Activated T-cell treated with anti-CD3 and anti-CD28 coated beads, Interleukin-2, amount 50 U/mL, for 72 hours (primary cell): ENCODE results near the gene BHMT2. TPM values are rescaled to one million over a fixed set of nuclear protein-coding genes. Genes with fewer than 3 reads are reported as not detected.

Experiments
- ATAC-seq, 2 donors: fragments of 150-1000 bp; cut with Tn5 transposase; replicated peaks in 1 of 2; 2 replicates each; pipeline ENCODE4 v1.10.0; 2021; ENCODE audit warnings: moderate library complexity in 2 of 2, mild to moderate bottlenecking in 1 of 2
- DNase-seq, 2 donors: peaks; one replicate each; pipeline ENCODE4 v3.0.0; 2021 to 2022; ENCODE audit warnings: mixed read lengths in 1 of 2
- H3K27ac Mint-ChIP-seq: one replicate; pipeline ENCODE4 v1.8.0; 2022; ENCODE audit warnings: mild to moderate bottlenecking, moderate library complexity, mixed read lengths
- H3K27me3 Mint-ChIP-seq: one replicate; pipeline ENCODE4 v1.8.0; 2022; ENCODE audit warnings: low read depth, mixed read lengths
- H3K36me3 Mint-ChIP-seq, 2 donors: one replicate each; pipeline ENCODE4 v1.8.0; 2022; ENCODE audit warnings: mixed read lengths in 2 of 2, mild to moderate bottlenecking in 1 of 2; ENCODE audit not compliant: insufficient read depth in 2 of 2
- H3K4me1 Mint-ChIP-seq: one replicate; pipeline ENCODE4 v1.8.0; 2022; ENCODE audit warnings: low read depth, mixed read lengths
- H3K4me3 Mint-ChIP-seq, 2 donors: one replicate each; pipeline ENCODE4 v1.8.0; 2022; ENCODE audit warnings: mild to moderate bottlenecking in 2 of 2, mixed read lengths in 2 of 2, moderate library complexity in 2 of 2
- H3K9me3 Mint-ChIP-seq, 2 donors: one replicate each; pipeline ENCODE4 v1.8.0; 2022; ENCODE audit warnings: mixed read lengths in 2 of 2
- total RNA-seq, 2 donors: library from RNA; stranded (reverse); gene quantifications; one replicate each; pipeline ENCODE4 v1.2.3, GENCODE V29; 2022

BHMT2 gene, protein sequence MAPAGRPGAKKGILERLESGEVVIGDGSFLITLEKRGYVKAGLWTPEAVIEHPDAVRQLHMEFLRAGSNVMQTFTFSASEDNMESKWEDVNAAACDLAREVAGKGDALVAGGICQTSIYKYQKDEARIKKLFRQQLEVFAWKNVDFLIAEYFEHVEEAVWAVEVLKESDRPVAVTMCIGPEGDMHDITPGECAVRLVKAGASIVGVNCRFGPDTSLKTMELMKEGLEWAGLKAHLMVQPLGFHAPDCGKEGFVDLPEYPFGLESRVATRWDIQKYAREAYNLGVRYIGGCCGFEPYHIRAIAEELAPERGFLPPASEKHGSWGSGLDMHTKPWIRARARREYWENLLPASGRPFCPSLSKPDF
- not detected for total RNA-seq

DNA sequence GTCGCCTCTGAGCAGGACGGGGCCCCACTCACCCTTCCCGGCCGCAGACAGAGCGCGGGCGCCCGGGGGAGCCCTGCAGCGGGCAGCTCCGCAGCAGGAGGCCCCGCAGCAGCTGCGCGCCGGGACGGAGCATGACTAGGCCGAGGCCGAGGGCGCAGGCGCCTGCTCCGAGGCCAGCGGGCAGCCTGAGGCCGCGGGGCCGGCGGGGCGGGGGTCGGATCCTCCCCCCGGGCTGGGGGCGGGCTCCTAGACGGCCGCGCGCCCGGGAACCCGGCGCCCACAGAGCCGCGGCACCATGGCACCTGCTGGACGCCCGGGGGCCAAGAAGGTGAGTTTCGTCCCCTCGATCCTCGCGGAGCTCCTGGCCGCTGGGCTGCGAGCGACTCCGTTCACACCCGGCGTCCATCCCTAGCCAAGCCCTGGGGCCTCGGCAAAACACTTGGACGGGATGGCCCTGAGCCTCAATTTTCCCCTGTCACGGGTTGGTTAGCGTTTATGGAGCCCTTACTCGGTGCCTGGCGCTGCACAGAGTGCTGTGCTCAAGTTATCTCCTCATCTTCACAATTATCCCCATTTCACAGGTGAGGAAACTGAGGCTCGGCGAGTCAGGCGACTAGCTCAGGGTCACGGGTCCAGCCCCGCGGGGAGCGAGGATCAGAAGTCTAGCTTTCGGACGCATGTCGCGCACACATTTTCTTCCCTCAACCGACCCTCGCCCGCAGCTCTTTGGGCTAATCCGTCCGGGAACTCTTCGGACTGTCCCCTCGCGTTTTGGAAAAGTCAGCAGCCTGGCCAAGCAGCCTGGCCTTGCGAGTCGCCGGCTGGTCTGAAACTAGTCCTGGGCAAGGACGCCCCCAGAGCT, at the start of gene BHMT2, which contains the start of gene DMGDH:
TSS of gene BHMT2 (plus strand) at position 280 of the 862 bp plus-strand sequence. CDS start at position 296, 16 bp downstream.
TSS of gene DMGDH (minus strand) at position 187 of the 862 bp plus-strand sequence. CDS start at position 133, 54 bp downstream.
- peaks cover 0 to 2% of the 10 kb centered on the region in 2 donors for H3K36me3 Mint-ChIP-seq
- DNase-seq (peak in 1 of 2 donors; percentile 10), ATAC-seq (peak in 1 of 2 donors; percentile 47)
- peak within 1 kb of the TSS in 1 of 2 donors; percentile 49 for H3K4me3 Mint-ChIP-seq
- no peak within 1 kb of the TSS for H3K27ac Mint-ChIP-seq
- peaks cover 2% of the 10 kb centered on the region for H3K4me1 Mint-ChIP-seq
- H3K9me3 Mint-ChIP-seq, result peaks cover 0 to 3% of the 10 kb centered on the region in 2 donors
- peaks cover 50% of the 10 kb centered on the region for H3K27me3 Mint-ChIP-seq

DNA sequence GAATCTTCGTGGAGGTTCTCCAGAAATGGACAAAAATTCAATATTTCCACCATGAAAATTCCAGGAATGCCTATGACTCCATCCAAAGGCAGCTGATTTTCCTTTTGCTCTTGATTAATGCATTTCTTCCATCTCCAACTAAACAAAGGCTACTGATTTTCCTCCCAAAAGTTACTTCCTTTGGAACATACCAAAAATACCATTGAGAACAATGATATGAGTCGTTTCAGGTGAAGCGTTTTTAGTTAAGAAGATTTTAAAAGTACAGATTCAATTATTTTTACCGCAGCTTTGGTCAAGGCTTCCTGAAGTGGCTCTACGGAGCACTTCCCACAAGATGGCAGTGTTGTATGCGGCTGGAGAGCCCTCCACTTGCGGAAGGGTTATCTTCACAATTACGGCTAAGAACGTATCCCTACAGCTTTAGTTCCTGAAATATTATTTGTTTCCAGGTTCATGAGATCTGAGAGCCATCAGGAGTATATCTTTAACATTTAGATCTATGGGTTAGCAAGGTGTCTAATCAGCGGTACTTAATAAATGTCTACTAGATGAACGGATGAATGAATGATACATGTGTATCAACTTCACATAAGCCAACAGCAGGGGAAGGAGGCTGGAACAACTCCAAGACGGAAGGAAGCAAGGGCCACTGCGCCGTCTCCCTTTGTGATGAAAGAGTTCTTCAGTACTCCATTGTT, 48.6 kb upstream of the BHMT2 start:
- Mint-ChIP-seq H3K4me1 (peaks cover 14% of the 10 kb centered on the region), H3K9me3 (no peaks in the 10 kb centered on the region), H3K27me3 (peaks cover 69% of the 10 kb centered on the region), H3K27ac (no peak overlapping the region), H3K4me3 (peak overlapping the region in 1 of 2 donors; percentile 39), H3K36me3 (no peaks in the 10 kb centered on the region)
- ATAC-seq (no peak), DNase-seq (peak; percentile 38 to 50)

DNA sequence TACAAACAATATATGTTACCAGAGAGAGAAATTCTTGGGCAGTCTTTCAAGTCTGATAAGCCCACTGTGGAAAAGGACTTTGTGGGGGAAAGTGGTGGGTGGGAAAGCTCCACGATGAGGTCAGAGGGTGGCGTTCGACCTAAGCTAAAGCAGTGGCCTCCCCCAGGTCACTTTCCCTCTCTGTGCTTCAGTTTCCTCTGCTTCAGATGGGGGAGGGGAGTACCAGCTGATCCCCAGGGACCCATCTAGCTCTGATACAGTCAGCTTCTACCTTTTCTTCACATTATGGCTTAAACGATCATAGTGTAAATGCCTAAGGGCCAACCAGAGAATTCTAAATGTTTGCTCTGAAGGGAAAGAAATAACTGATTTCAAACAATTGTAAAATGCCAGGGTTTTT, 47.8 kb upstream of the BHMT2 start:
- Mint-ChIP-seq H3K27ac (no peak overlapping the region), H3K4me3 (no peak overlapping the region), H3K9me3 (no peaks in the 10 kb centered on the region), H3K36me3 (no peaks in the 10 kb centered on the region), H3K27me3 (peaks cover 72% of the 10 kb centered on the region), H3K4me1 (peaks cover 14% of the 10 kb centered on the region)
- DNase-seq (no peak), ATAC-seq (no peak)

DNA sequence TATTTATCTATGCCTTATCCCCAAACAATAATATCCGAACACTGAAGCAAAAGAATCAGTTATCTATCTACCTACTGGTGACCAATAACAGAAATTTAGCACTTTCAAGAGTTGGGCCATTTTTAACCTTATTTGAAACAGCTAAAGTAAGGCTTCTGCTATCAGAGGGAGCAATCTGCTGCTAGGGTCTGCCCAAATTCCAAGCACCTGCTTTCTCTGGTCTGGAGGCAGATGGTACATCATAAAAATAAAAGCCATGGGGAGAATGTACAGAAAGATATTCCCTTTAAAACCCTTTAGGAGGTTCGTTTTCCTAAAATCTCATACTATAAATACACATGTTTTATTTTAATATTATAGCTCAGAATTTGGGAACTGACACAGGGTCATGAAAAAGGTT, 46.8 kb upstream of the BHMT2 start:
- Mint-ChIP-seq H3K9me3 (no peaks in the 10 kb centered on the region), H3K4me1 (peaks cover 14% of the 10 kb centered on the region), H3K36me3 (no peaks in the 10 kb centered on the region), H3K27ac (no peak overlapping the region), H3K4me3 (no peak overlapping the region), H3K27me3 (peaks cover 77% of the 10 kb centered on the region)
- DNase-seq (no peak), ATAC-seq (no peak)

DNA sequence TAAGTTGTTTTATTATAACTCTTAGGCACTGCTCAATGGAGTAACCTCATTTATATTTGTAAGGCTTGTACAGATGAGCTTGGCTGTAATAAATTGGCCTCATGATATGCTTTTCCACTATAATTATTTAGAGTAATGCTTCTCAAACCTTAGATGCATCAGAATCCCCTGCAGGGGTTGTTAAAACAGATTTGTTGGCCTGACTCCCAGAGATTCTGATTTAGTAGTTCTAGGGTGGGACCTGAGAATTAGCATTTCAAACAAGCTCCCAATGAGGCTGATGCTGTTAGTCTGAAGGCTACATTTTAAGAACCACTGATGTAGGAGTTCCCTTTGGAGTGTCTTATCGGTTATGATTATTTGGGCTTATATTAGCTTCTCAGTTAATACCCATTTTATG, 46.2 kb upstream of the BHMT2 start:
- H3K27me3 Mint-ChIP-seq, result peaks cover 77% of the 10 kb centered on the region
- H3K27ac Mint-ChIP-seq, result no peak overlapping the region
- H3K36me3 Mint-ChIP-seq, result no peaks in the 10 kb centered on the region
- H3K4me3 Mint-ChIP-seq, result no peak overlapping the region
- ATAC-seq (no peak), DNase-seq (no peak)
- peaks cover 14% of the 10 kb centered on the region for H3K4me1 Mint-ChIP-seq
- no peaks in the 10 kb centered on the region for H3K9me3 Mint-ChIP-seq

DNA sequence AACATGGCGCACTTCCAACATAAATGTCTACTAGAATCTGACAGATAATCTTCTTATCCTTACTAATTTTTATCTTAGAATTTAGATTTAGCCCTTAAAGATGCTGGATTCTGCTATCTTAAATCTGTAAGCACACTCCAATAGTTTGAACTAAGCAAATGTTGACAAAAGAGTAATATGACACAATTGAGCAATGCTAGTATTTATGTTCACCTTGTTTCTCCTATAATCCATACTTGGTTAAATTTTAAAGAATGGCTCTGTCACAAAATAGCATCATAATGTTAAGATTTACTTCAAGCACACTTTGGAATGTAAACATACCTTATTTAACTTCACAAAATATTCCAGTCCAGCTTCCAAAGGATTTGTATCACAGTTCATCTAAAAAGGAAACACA, 45.6 kb upstream of the BHMT2 start:
- no peaks in the 10 kb centered on the region for H3K36me3 Mint-ChIP-seq
- ATAC-seq (no peak), DNase-seq (no peak)
- no peak overlapping the region for H3K4me3 Mint-ChIP-seq
- H3K27me3 Mint-ChIP-seq, result peaks cover 74% of the 10 kb centered on the region
- H3K27ac Mint-ChIP-seq, result no peak overlapping the region
- H3K4me1 Mint-ChIP-seq, result peaks cover 14% of the 10 kb centered on the region
- H3K9me3 Mint-ChIP-seq, result no peaks in the 10 kb centered on the region

DNA sequence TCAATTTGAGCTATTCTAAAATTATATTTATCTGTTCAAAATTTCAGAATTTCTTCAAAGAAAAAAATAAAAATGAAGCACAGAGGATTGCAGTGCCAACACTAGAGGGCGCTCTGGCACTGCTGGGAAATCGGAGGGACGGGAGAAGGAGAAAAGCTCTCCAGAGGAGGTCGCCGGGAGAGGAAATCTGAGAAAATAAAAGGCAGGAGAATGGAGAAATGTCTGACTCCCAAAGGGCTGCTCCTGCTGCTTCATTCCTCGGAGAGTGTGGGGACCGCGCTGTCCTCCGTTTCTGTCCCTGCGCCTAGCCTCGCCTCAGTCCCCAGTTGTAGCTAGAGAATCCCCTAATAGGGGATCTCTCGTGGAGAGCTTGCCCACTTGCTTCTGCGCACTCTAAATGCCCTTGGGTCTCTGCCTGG, 44.5 kb upstream of the BHMT2 start:
- H3K27ac Mint-ChIP-seq, result no peak overlapping the region
- H3K4me1 Mint-ChIP-seq, result peaks cover 14% of the 10 kb centered on the region
- peak overlapping the region; percentile 58 to 59 for H3K4me3 Mint-ChIP-seq
- H3K36me3 Mint-ChIP-seq, result no peaks in the 10 kb centered on the region
- ATAC-seq (peak in 1 of 2 donors; percentile 44), DNase-seq (peak; percentile 55 to 62)
- H3K9me3 Mint-ChIP-seq, result no peaks in the 10 kb centered on the region
- H3K27me3 Mint-ChIP-seq, result peaks cover 64% of the 10 kb centered on the region

DNA sequence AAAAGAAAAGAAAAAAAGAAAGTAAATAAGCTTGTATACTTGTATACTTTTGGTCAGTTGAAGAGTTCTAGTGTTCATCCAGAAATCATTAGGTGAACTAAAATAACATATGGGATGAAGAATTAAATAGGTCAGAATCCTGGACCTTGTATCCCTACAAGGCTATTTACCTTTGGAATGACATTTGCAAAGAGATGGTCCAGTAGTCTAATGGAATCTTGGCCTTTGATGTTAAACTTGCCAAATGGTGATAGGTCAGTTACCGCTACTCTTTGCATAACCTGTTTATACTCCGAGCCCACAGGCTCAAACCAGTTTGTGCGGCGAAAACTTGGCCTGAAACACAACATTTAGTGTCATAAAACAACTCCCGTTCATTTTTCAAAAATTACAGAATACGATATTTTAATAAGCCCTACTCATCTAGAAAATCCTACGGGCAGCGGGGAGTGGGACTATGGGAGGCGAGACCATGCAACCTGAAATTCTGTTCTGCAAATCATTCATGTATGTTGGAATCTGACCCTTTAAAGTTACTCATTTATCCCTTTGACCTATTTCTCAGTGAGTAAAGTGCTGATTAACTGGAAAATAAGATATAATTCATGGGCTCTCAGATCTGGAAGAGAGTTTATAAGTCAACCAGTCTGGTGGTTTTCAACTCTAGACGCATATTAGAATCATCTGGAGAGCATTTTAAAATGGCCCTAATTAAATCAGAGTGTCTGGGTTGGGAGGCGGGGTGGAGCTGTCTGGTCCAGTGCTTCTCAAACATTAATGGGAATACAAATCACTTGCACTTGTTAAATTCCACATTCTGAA, 38.7 kb upstream of the BHMT2 start:
- Mint-ChIP-seq H3K9me3 (no peaks in the 10 kb centered on the region), H3K4me1 (no peaks in the 10 kb centered on the region), H3K27ac (no peak overlapping the region), H3K36me3 (no peaks in the 10 kb centered on the region), H3K27me3 (peaks cover 14% of the 10 kb centered on the region), H3K4me3 (no peak overlapping the region)
- ATAC-seq, result no peak
- DNase-seq, result no peak

DNA sequence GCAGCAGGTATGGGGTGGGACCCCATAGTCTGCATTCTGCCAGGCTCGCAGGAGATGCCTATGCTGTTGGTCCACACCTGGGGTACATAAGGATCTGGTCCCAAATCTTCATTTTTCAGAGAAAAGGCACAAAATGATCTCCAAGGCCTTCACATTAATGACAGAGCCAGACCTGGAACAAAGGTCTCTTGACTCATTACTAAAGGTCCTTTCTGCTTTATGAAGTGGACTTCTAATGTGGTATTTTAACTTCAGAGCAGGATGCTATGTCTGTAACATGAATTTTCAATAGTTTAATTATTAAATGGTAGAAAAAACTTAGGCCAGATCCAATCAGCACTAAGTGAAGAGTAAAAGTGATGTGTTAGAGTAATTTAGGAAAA, 38.1 kb upstream of the BHMT2 start:
- H3K27ac Mint-ChIP-seq, result no peak overlapping the region
- peaks cover 8% of the 10 kb centered on the region for H3K27me3 Mint-ChIP-seq

DNA sequence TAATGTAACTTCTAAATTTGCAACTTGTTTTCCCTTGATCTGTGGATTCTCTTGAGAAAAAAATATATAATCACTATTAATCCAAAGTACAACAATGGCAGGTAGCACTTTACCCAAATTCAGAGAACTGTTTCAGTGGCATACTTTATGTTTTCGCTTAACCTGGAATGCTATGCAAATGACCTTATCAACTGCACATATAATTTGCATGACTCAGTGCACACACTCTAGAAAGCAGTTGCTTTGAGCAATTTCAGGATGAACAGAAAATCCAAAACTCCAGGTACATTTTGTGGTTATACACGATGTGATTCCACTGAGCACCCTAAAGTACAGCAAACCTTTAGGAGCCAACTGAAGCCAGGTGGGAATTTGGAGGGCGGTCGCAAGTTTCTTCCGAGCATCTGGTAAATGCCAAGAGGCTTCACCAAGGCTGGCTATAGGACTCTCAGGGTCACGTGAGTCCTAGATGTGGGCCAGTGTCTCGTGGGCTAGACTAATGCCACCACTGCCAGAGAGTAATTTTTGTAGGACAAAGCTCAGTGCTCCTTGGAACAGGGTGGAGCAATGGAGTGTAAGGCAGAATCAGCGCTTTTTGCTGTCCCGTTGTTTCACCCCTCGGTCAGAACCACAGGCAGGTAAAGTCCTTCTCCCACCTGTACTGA, 37.4 kb upstream of the BHMT2 start:
- H3K36me3 Mint-ChIP-seq, result no peaks in the 10 kb centered on the region
- no peaks in the 10 kb centered on the region for H3K4me1 Mint-ChIP-seq
- H3K27me3 Mint-ChIP-seq, result peaks cover 1% of the 10 kb centered on the region
- no peaks in the 10 kb centered on the region for H3K9me3 Mint-ChIP-seq
- ATAC-seq (no peak), DNase-seq (no peak)
- no peak overlapping the region for H3K4me3 Mint-ChIP-seq
- no peak overlapping the region for H3K27ac Mint-ChIP-seq

More for the DNA sequence above, 38.1 kb upstream of the BHMT2 start:
- H3K4me1 Mint-ChIP-seq, result no peaks in the 10 kb centered on the region
- H3K9me3 Mint-ChIP-seq, result no peaks in the 10 kb centered on the region
- DNase-seq (no peak), ATAC-seq (no peak)
- H3K4me3 Mint-ChIP-seq, result no peak overlapping the region
- H3K36me3 Mint-ChIP-seq, result no peaks in the 10 kb centered on the region

DNA sequence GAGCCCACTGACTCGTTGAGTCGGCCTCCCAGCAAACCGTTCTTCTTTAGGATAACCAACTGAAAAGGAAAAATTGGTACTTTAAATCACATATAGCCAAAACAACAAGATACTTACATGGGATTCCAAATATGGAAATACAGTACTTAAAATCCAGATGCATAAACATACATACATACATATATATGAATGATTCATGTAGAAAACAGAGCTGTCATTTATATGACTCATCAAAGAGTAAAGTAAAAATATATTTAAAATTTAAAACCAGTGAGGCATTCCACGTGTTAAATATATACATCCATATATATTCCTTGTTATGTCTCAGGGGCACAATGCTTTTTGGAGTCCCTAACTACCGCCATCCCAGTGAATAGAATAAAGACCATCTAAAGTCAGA, 36.8 kb upstream of the BHMT2 start:
- ATAC-seq (no peak), DNase-seq (no peak)
- Mint-ChIP-seq H3K4me3 (no peak overlapping the region), H3K36me3 (no peaks in the 10 kb centered on the region), H3K27ac (no peak overlapping the region), H3K9me3 (no peaks in the 10 kb centered on the region), H3K27me3 (no peaks in the 10 kb centered on the region), H3K4me1 (no peaks in the 10 kb centered on the region)

DNA sequence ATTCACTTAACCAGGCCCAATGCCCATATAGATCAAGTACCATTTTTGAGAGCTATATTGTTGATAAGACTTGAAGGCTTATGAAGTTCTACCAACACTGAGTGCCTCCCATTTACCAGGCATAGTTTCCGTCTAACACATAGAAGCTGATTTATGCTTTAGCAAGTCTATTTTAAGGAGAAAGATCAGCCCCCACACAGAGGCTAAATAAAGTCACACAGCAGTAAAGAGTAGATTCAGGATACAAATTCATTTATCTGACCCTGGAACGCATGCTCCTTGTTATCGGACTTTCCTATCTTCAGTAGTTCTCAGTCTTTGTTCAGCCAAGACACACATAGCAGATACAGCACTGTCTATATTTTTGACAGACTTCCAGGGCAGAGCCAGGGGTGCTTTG, 34.3 kb upstream of the BHMT2 start:
- DNase-seq (no peak), ATAC-seq (no peak)
- H3K27ac Mint-ChIP-seq, result no peak overlapping the region
- no peaks in the 10 kb centered on the region for H3K27me3 Mint-ChIP-seq
- H3K4me1 Mint-ChIP-seq, result no peaks in the 10 kb centered on the region
- H3K4me3 Mint-ChIP-seq, result no peak overlapping the region
- no peaks in the 10 kb centered on the region for H3K9me3 Mint-ChIP-seq
- no peaks in the 10 kb centered on the region for H3K36me3 Mint-ChIP-seq
